ENCODE results near the gene LGR5. TPM values are rescaled to one million over a fixed set of nuclear protein-coding genes. Genes with fewer than 3 reads are reported as not detected.
A peak's percentile ranks its signal among the peaks of the same experiment; 100 is the strongest.

LGR5 gene, protein sequence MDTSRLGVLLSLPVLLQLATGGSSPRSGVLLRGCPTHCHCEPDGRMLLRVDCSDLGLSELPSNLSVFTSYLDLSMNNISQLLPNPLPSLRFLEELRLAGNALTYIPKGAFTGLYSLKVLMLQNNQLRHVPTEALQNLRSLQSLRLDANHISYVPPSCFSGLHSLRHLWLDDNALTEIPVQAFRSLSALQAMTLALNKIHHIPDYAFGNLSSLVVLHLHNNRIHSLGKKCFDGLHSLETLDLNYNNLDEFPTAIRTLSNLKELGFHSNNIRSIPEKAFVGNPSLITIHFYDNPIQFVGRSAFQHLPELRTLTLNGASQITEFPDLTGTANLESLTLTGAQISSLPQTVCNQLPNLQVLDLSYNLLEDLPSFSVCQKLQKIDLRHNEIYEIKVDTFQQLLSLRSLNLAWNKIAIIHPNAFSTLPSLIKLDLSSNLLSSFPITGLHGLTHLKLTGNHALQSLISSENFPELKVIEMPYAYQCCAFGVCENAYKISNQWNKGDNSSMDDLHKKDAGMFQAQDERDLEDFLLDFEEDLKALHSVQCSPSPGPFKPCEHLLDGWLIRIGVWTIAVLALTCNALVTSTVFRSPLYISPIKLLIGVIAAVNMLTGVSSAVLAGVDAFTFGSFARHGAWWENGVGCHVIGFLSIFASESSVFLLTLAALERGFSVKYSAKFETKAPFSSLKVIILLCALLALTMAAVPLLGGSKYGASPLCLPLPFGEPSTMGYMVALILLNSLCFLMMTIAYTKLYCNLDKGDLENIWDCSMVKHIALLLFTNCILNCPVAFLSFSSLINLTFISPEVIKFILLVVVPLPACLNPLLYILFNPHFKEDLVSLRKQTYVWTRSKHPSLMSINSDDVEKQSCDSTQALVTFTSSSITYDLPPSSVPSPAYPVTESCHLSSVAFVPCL
- not detected for total RNA-seq
- long read RNA-seq: 0 reads

DNA sequence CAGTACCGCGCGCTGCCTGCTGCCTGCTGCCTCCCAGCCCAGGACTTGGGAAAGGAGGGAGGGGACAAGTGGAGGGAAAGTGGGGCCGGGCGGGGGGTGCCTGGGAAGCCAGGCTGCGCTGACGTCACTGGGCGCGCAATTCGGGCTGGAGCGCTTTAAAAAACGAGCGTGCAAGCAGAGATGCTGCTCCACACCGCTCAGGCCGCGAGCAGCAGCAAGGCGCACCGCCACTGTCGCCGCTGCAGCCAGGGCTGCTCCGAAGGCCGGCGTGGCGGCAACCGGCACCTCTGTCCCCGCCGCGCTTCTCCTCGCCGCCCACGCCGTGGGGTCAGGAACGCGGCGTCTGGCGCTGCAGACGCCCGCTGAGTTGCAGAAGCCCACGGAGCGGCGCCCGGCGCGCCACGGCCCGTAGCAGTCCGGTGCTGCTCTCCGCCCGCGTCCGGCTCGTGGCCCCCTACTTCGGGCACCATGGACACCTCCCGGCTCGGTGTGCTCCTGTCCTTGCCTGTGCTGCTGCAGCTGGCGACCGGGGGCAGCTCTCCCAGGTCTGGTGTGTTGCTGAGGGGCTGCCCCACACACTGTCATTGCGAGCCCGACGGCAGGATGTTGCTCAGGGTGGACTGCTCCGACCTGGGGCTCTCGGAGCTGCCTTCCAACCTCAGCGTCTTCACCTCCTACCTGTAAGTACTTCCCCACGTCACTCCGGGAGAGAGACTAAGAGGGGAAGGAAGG, at the start of gene LGR5:
TSS of gene LGR5 (plus strand) at position 186 of the 732 bp plus-strand sequence. CDS start at position 469, 283 bp downstream.
- DNase-seq: peak; percentile 49
- intact Hi-C loops (cut with DNase I): no loop called here

DNA sequence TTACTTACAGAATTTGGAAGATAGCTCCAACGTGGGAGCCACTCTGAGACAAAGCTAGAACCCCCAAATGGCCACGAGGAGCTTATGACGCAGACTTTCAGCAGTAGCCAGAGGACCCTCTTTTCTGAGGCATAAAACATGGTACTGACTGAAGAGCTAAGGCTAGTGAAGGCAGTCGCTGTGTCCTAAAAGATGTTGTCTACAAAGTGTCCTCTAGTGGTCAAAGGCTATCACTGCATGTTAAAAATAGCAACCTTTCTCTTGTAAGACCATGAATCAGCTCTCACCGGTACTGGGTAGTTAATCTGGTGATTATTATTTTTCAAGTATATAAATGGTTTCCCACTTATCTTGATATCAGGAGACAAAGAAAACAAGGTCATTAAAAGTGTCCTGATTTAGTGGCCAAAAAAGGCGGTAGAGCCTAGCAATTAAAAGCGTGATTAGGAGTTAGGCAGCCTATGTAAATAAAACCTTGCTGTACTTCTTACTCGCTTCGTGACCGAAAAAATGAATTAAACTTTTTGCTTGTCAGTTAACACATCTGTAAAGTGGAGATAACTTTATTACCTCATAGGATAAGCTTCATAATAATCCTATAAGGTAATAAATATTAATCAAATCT, 47.0 kb upstream of the LGR5 start:
- DNase-seq: no peak
- intact Hi-C loops (cut with DNase I): no loop called here
- ATAC-seq (ENCODE audit: poor library complexity): peak; percentile 53

More for the DNA sequence above, at the start of gene LGR5:
- ATAC-seq (ENCODE audit: poor library complexity): peak; percentile 53

DNA sequence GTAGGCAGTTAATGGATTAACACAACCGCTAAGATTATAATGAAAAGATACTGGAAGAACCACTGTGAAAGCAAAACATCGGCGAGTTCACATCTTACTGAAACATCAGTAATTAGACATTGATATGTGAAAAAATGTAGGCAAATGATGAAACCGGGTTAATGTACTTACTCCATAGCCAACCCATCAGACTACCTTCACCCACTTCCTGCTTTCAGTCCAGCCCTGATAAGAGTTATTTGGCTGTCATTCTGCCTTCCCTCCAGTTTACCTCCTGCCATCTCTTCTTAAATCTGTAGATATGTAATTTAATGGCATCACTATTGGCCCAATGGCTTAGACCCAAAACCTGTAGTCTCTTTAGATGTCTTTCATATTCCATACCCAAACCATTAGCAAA, 46.0 kb upstream of the LGR5 start:
- ATAC-seq (ENCODE audit: poor library complexity) (no peak), DNase-seq (no peak)
- intact Hi-C loops (cut with DNase I): no loop called here

DNA sequence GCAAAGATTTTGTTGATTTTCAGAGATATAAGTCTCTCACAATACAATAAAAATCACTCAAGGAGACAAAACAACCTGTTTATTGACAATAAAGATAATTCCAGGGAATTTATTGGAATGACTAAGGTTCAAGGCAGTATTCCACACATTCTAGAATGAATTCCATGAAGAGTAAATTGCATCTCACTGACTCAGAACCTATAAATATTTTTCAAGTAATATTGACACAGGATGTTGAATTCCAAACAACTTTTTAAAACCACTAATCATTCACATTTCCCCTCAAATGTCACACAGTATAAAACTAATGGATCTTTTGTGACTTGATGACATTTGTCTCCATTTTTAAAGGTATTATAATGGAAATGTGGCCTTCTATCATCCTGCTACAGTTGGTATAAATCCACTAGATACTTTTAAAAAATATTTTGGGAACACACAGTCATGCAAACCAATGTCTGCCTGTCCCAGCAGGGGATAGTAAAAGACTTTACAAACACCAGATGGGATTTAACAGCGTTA, 42.1 kb upstream of the LGR5 start:
- DNase-seq (no peak), ATAC-seq (ENCODE audit: poor library complexity) (no peak)
- intact Hi-C loops (cut with DNase I): no loop called here

DNA sequence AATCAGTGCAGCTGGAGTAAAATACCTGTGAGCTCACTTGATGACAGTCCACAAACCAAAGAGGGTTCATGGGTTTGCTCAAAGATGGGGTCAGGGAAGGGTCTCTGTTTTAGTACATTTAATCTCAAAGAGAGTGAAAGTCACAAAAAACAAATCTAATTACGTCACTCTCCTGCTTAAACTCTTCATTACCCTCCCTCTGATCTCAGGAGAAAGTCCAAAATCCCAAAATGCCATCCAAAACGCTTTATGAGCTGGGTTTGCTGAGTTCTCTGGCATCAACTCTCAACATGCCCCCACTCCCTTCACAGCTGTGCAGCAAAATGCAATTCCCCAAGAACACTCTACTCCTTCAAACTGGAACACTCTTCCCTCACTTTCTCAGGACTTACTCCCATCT, 40.4 kb upstream of the LGR5 start:
- ATAC-seq (ENCODE audit: poor library complexity): no peak
- intact Hi-C loops (cut with DNase I): no loop called here
- DNase-seq: no peak

DNA sequence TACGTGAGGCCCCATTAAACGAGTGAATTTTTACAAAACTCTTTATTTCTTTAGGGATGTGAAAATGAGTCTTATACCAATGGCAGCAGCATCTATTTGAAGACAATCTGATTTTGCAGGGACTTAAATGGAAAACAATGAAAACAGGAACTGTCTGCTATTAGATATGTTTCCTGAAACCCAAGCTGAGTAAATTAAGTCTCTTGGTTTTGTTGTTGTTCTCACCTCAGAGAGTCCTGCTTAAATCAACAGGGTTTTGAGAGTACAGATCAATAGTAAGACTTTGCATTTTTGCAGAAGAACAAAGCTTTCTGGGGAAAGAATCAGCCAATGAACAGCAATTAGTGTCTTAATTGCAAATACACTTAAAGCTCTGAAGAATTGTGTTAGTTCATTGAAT, 39.1 kb upstream of the LGR5 start:
- ATAC-seq (ENCODE audit: poor library complexity): no peak
- intact Hi-C loops (cut with DNase I): no loop called here
- DNase-seq: no peak

DNA sequence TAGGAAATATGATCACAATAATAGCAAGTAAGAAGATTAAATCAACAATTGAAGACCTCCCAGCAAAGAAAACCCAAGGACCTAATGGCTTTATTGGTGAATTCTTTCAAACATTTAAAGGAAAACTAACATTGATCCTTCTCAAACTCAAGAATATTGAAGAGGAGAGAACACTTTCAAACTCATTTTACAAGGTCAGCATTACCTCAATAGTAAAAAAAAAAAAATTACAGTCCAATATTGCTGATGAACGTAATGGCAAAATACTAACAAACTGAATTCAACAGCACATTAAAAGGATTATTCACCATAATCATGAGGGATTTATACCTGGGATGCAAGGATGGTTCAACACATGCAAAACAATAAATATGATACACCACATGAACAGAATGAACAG, 33.7 kb upstream of the LGR5 start:
- intact Hi-C loops (cut with DNase I): no loop called here
- no peak for ATAC-seq (ENCODE audit: poor library complexity)
- no peak for DNase-seq

DNA sequence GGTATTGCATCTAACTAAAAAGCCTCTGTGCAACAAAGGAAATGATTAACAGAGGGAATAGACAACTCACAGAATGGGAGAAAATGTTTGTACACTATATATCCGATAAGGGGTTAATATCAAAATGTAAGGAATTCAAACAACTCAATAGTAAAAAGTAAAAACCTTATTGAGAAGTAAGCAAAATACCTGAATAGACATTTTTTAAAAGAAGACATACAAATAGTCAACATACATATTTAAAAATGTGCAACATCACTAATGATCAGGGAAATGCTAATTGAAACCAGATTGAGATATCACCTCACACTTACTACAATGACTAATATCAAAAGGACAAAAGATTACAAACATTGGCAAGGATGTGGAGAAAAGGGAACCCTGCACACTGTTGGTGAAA, 31.9 kb upstream of the LGR5 start:
- ATAC-seq (ENCODE audit: poor library complexity) (no peak), DNase-seq (no peak)
- intact Hi-C loops (cut with DNase I): no loop called here

DNA sequence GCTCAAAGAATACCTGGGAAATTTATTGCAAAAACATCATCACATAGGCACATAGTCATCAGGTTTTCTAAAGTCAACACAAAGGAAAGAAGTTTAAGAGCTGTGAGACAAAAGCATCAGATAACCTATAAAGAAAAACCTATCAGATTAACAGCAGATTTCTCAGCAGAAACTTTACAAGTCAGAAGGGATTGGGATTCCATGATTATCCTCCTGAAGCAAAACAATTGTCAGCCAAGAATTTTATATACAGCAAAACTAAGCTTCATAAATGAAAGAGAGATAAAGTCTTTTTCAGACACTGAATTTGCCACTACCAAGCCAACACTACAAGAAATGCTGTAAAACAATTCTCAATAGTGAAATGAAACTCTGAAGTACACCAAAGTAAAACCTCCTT, 28.8 kb upstream of the LGR5 start:
- DNase-seq (no peak), ATAC-seq (ENCODE audit: poor library complexity) (no peak)
- intact Hi-C loops (cut with DNase I): no loop called here

DNA sequence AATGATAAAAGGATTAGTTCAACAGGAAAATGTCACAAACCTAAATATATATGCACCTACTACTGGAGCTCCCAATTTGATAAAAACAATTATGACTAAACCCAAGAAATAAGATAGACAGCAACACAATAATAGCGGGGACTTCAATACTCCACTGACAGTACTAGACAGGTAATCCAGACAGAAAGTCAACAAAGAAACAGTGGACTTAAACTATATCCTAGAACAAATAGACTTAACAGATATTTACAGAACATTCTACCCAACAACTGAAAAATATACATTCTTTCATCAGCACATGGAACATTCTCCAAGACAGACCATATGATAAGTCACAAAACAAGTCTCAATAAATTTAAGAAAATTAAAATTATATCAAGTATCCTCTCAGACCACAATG, 28.0 kb upstream of the LGR5 start:
- DNase-seq: no peak
- intact Hi-C loops (cut with DNase I): no loop called here
- no peak for ATAC-seq (ENCODE audit: poor library complexity)

DNA sequence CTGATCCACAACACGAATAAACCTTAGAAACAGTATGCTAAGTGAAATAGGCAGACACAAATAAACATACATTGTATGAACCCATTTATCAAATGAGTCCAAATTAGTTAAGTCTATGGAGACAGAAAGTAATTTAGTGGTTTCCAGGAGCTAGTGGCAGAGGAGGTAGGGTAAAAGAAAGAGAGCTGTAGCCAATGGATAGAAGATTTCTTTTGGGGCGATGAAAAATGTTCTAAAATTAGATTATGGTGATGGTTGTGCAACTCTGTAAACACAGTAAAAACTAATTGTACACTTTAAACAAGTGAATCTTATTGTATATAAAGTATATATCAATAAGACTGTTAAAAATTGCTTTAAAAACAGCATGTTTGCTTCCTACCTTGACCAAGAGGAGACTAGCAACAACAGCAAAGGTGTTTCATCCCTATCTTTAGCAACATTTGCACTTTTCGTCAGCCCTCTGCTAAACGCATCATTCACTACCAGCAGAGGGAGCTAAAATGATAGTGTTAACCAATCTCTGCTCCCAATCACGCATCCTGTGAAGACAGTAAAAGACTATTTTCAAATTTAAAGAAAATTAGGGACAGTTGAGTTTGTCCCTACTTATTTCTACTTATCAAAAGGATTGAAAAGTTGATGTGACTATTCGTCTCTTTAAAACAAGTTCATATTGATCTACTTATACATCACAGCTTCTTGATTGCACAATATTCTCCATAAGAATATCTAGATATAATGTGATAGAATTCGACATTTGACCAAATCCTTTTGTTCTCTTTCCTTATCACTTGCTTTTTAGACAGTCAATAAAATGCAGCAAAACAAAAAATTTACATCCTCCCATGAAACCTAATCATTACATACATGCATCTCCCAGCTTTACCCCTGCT, 24.0 kb upstream of the LGR5 start:
- DNase-seq: no peak
- ATAC-seq (ENCODE audit: poor library complexity): peak; percentile 60
- intact Hi-C loops (cut with DNase I): loop anchor here (5.0 kb wide), 1 partner anchor 332 kb away; no protein-coding TSS in a partner anchor

DNA sequence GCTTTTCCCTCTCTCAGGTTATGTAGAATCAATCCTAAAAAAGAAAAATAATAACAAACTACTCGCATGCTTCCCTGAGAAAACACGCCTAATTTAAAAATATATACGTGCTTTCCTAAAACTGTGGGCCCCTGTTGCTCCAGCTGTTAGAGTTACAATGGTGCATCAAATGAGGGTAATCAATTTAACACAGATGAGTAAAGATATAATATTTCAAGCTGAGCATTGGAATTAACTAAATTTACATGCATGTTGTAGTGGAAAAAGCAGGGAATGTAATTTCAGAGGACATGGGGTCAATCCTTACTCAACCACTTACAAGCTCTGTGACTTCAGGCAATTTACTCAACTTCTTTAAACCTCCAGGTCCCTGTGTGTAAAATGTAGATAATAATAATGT, 22.4 kb upstream of the LGR5 start:
- no peak for ATAC-seq (ENCODE audit: poor library complexity)
- no peak for DNase-seq
- intact Hi-C loops (cut with DNase I): loop anchor here (5.0 kb wide), 1 partner anchor 330 kb away; no protein-coding TSS in a partner anchor

DNA sequence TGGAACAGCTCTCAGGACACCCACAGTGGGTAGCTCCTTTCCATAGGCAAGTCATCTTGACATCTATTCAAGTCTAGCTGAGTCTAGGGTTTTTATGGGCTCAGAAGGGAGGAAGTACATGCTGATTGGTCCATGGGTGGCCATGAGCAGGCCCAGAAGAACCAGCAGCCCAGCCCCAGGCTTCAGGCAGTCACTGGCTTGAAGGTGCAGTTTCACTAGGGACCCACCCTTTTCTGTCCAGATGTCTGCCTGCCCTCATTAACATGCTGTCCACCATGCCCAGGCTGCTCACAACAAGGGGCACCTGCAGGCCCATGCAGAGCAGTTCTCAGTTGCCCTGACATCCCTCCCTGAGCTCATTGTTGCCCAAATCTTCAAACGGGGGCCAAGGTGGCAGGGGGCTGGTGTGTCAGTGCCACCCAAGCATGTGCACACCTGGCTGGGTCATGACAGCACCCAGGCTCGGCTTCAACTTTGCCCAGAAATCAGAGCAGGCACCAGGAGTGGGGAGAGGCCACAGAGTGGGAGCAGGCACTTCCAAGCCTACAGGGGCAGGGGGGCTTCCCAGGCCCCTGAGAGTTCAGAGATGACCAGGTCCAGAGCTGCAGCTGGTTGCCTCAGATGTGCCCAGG, 18.7 kb upstream of the LGR5 start:
- ATAC-seq (ENCODE audit: poor library complexity) (no peak), DNase-seq (no peak)
- intact Hi-C loops (cut with DNase I): no loop called here

DNA sequence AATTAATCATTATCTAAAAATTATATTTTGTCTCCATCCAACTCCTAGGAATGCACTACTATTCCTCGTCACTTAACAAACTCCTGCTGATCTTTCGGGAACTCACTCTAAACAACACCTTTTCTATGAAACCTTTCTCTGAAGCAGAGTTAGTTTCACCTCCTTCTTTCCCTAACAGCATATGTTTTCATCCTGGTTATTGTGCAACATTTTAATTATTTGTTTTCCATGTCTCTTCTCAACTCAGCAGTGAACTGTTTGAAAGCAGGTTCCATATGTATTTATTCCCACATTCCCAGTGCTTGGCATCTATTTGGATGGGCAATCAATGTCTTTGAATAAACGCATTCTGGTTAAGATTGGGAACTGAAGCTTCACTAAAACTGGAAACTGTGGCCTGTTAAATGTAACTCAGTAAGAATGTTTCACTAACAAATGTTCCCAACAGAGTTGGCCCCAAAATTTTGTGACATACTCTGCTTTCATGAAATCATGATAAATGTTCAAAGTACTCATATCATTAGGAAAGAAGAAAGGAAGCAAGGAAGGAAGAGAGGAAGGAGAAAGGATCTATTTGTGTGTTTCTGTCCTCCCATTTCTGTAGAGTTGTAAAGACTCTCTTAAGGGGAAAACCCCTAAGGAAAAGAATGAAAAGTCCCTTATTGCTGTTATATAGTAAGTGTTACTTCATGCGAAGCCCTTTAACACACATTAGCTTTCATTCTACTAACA, 13.9 kb upstream of the LGR5 start:
- intact Hi-C loops (cut with DNase I): no loop called here
- ATAC-seq (ENCODE audit: poor library complexity): no peak
- no peak for DNase-seq

DNA sequence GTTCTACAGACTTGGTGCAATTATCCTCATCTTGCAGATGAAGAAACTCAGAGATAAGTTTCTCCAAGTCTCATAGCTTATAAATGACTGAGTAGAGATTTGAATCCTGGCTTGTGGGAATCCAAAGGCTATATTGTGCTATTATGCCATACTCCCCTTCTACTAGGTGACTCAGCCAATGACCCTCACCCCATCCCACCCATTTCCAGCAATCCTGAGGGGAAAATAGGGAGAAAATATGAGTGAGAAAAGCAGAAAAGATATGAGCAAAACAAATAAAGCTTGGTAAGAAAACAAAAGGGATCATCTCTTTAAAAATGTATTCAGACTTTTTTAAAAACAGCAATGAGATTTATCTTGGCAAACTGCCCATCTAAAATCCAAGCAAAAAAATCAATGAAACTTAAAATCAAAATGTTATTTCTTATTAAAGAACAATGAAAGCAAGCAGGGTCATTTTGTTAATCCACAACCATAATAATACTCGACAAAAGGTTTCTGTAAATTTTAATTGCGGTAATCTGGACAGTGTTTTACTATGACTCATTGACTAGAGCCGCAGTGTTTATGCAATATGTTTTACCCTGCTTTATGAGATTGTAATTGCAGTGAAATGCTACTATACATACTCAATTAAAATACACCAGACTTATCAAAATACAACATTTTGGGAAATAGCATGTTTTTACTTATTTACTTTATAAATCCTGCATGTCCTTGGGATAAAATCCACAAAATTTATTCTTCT, 13.1 kb upstream of the LGR5 start:
- DNase-seq (no peak), ATAC-seq (ENCODE audit: poor library complexity) (no peak)
- intact Hi-C loops (cut with DNase I): no loop called here

DNA sequence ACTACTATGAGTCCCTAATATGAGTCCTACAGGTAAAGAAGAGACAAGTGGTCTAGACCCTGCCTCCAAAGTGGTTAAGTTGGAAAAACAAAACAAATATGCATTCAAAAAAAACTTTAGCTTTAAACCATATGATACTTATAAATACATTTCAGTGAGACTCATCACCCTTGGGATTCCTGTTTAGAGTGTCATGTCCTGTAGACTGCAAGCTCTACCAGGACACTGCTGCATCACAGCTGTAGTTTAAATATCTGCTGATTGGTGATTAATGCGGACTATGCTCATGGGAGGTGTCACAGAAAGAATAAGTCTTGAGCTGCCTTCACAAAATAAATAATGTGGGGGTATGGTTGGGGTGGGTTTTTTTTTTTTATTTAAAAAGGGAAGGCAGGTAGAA, 8.8 kb upstream of the LGR5 start:
- no peak for DNase-seq
- no peak for ATAC-seq (ENCODE audit: poor library complexity)
- intact Hi-C loops (cut with DNase I): no loop called here

Measured in Right ventricle myocardium superior (tissue), 1 donor.